ENCODE results near the gene DCC.

- TF ChIP-seq, protein P1, sequence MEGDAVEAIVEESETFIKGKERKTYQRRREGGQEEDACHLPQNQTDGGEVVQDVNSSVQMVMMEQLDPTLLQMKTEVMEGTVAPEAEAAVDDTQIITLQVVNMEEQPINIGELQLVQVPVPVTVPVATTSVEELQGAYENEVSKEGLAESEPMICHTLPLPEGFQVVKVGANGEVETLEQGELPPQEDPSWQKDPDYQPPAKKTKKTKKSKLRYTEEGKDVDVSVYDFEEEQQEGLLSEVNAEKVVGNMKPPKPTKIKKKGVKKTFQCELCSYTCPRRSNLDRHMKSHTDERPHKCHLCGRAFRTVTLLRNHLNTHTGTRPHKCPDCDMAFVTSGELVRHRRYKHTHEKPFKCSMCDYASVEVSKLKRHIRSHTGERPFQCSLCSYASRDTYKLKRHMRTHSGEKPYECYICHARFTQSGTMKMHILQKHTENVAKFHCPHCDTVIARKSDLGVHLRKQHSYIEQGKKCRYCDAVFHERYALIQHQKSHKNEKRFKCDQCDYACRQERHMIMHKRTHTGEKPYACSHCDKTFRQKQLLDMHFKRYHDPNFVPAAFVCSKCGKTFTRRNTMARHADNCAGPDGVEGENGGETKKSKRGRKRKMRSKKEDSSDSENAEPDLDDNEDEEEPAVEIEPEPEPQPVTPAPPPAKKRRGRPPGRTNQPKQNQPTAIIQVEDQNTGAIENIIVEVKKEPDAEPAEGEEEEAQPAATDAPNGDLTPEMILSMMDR (IDR thresholded peaks at IDR 0.05; ENCODE audit: low read length): no peak
- TF ChIP-seq EZH2 (optimal IDR thresholded peaks at IDR 0.05; ENCODE audit: low read depth, low read length): no peak
- TF ChIP-seq EZH2phosphoT487 (IDR thresholded peaks at IDR 0.05; ENCODE audit: low read length): no peak
These were observed 1071.5 kb downstream of the DCC start for GRCh38 chr18:53411511-53411910.

Data from MM.1S (cell line).